NOMO-1 treated with dmso at 0.1 percent for 144 hours (cell line): ENCODE data around the gene ZNF784.

Source experiments
- DNase-seq: peaks from one replicate; lab custom pipeline; 2025; ENCODE audit not compliant: unreplicated experiment; lab: John Stamatoyannopoulos, UW

ZNF784 gene

GRCh38 chr19:55644191-55644833 lies 19.9 kb upstream of the ZNF784 start:
- no peak for DNase-seq

GRCh38 chr19:55643887-55644176 lies 19.5 kb upstream of the ZNF784 start:
- no peak for DNase-seq

- peak; percentile 63 for DNase-seq
Observed at GRCh38 chr19:55643003-55643886, 18.9 kb upstream of the ZNF784 start, which contains the start of gene ZNF581. ZNF581 (plus strand) TSS chr19:55643649; CDS start chr19:55644572, 923 bp downstream.

- no peak for DNase-seq
Observed at GRCh38 chr19:55642153-55643002, 18.0 kb upstream of the ZNF784 start.

- no peak for DNase-seq
Observed at GRCh38 chr19:55641426-55642152, 17.2 kb upstream of the ZNF784 start.

GRCh38 chr19:55640577-55641425 lies 16.4 kb upstream of the ZNF784 start, which contains the start of gene ZNF580:
ZNF580 (plus strand) TSS chr19:55641002; CDS start chr19:55642509, 1,507 bp downstream.
- DNase-seq = no peak

- no peak for DNase-seq
Observed at GRCh38 chr19:55640043-55640576, 15.7 kb upstream of the ZNF784 start.

GRCh38 chr19:55638864-55639359 lies 14.5 kb upstream of the ZNF784 start:
- DNase-seq = peak; percentile 22

GRCh38 chr19:55637534-55637933 lies 13.2 kb upstream of the ZNF784 start:
- DNase-seq = no peak

- DNase-seq = no peak
Observed at GRCh38 chr19:55636723-55637122, 12.4 kb upstream of the ZNF784 start.

GRCh38 chr19:55635856-55636440 lies 11.6 kb upstream of the ZNF784 start:
- no peak for DNase-seq

- DNase-seq = no peak
Observed at GRCh38 chr19:55635334-55635717, 11.0 kb upstream of the ZNF784 start.

GRCh38 chr19:55633861-55634260 lies 9.5 kb upstream of the ZNF784 start:
- DNase-seq = no peak

- DNase-seq = peak; percentile 58
Observed at GRCh38 chr19:55632463-55632834, 8.1 kb upstream of the ZNF784 start.

GRCh38 chr19:55626350-55626749 lies 2.0 kb upstream of the ZNF784 start:
- DNase-seq = no peak

GRCh38 chr19:55625004-55625326 lies 599 bp upstream of the ZNF784 start:
- DNase-seq = no peak

- no peak for DNase-seq
Observed at GRCh38 chr19:55623561-55623960, 805 bp downstream of the ZNF784 start.

- no peak for DNase-seq
Observed at GRCh38 chr19:55623130-55623529, 1.2 kb downstream of the ZNF784 start.

GRCh38 chr19:55622242-55622969 lies 2.0 kb downstream of the ZNF784 start:
- no peak for DNase-seq
